ENCODE data around the gene EIF4B.

The EIF4B gene

DNA sequence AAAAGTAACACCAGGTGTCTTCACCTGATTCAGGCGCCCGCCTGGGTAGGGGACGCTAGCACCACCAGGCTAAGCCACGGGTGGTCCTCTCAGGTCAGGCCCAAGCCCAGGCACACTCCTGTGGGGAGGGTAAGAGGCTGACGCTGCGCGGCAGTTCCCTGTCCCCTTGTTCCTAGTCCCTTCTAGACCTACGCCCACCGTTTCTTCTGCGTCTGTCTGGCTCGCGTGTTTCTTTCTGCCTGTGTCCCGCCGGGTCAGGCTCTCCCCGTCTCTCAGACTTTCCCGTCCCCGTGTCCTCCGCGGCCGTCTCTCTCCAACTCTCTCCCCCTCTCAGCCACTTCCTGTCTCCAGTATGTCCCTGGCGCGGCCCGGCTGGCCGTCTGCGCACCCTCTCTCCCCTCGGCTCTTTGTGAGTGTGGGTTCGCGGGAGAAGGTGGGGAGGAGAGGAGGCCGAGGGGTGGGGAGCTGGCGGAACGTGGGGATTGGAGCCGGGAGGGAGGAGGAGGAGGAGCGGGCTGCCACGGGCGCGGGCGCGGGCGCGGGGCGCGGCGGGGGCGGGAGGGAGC lies 40.5 kb downstream of the EIF4B start:
- DNase-seq (ENCODE audit: low read depth, low spot score), result no peak

DNA sequence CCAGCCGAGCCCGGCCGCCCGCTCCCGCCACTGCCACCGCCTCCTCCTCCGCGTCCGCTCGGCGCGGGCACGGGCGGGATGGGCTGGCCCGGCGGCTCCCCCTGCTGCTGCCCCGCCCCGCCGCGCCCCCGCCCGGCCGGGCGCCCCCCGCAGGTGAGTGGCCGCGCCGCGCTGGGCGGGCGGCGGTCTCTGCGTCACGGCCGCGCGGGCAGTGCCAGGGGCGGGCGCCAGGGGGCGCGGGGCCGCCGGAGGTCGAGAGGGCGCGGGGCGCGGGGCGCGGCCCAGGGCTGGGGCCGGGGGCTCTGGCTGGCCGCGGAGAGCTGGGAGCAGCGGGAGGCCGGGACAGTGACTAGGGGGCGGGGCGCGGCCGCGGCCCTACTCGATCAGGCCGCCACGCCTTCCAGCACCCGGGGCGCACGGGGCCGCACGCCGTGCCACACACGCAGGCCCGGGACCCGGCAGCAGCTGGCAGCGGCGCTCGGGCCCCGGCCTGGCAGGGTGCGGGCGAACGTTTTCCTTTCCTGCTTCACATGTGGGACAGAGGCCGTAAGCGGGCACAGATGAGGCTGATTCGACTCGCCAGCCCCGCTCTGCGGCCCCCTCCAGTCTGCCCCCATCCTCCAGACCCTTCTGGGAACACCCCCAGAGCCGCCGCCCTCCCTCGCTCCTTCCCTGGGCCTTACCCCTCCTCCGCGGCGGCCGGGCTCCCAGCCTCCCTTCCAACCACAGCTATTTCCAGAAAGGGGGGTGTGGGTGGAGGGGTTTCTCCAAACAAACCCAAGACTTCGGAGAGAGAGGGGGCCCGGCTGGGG lies 41.2 kb downstream of the EIF4B start:
- peak; percentile 43 for DNase-seq (ENCODE audit: low read depth, low spot score)

DNA sequence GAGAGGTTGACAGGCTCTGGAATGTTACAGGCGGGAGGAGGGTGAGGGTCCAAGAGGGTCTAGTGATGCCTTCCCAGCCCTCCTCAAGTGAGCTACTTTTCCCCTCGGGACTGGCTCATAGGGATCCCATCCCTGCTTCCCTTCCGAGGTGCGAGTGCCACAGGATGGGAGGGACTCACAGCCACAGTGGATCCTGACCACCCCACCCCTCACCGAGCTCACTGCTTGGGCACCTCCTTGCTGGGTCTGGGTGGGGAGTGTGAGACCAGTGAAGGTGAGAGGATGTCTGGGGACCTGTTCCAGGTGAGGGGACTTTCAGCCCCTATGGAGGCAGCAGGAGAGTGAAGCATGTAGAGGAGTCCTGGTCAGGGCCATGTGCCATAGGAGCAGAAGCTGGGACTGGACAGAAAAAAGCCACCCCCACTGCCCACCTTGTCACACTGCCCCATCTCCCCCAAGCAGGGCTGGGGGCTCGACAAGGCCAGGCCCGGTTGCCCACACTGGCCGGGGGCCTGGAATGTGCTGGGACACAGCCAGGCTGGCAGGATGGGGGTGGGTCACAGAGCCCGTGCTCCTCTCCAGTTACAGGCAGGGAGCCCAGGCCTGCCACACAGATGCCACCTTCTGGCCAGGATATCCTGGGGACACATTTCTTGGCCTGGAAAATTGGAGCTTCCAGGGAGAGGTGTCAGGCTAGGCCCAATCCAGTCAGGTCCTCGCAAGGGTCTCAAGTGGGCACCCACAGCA lies 42.0 kb downstream of the EIF4B start:
- no peak for DNase-seq (ENCODE audit: low read depth, low spot score)

DNA sequence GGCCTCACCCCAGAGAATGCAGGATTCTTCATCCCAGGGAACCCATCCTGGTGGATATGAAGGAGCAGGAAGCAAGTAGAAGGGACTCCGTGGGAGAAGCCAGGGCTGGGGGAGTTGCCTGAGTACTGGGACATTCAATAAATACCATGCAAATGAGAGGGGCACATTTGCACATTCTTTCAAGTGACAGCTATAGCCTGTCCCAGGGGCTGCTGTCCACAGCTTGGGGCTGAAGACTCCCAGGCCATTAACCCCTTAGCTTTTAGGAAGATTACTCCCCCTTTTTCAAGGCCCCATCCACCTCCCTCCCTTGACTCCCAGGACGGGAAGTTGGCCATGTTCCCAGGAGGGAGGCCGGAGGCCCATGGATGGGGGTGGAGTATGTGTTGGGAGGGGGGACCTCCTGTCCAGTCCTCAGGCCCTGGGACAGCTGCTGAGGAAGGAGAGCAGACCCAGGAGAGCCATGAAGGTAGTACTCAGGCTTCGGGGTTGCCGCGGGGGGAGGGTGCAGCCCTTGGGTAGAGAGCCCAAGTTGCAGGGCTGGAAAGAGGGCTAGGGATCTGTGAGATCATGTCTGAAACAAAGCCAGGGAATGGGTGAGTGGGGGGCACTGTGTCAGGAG lies 42.6 kb downstream of the EIF4B start:
- no peak for DNase-seq (ENCODE audit: low read depth, low spot score)

DNA sequence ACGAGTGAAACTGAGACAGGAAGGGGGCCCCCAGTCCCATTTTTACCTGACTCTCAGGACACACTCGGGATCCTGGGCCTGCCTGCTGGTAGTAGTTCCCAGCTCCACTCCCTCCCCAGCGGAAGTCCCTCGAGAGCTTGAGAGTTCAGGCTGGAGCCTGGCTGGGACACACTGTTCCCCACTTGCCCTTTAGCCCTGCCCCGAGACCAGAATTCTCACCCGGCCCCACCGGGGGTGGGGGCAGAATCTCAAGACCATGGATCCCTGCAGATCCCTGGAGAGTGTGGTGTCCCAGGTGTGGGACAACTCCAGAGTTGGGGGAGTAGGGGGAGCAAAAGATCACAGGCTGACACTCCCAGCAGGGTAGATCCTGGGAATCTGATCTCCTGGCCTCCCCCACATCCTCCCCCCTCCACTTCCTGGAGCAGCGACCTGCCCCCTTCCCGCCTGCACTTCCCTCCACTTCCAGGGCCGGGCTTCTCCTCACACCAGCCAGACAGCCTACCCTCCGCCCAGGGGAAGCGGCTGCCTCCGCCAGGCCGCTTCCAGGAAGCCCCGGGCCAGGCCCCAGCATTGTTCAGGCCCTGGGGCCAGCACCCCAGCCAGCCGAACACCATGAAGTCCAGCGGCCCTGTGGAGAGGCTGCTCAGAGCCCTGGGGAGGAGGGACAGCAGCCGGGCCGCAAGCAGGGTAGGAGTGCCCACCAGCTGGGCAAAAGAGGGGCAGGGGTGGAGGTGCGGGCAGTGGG lies 43.5 kb downstream of the EIF4B start, which contains the start of gene TNS2:
Gene TNS2, plus strand, starts transcription at position 495 of the 748 bp plus-strand sequence. Its CDS starts 121 bp downstream, at position 616.
- DNase-seq (ENCODE audit: low read depth, low spot score), result no peak

DNA sequence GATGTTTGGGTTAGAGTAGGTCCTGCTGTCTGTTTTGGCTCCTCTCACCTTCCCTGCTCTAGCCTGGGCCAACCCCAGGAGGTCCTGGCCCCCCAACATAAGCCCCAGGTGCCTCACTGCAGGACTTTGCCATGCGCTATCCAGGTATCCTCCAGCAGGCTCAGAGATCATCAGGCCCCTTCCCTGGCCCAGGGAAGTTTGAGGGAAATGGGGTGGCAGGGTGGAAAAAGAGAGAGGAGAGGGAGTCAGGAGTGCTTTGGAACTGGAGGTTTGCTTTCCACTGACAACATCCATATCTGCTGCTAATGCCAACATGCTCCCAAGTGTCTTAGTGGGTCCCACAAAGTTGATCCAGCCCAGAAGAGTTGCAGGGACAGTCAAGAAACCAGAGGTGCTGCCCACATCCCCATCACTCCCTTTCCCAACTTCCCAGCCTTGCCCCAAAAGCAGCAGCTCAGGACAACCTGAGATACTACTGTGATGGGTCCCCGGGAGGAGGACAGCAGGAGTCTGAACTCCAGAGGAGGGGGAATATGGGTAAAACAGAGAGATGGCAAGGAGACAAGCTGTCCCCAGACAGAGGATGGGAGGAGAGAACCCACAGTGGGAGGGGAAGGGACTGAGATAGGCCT lies 44.3 kb downstream of the EIF4B start:
- DNase-seq (ENCODE audit: low read depth, low spot score), result no peak

DNA sequence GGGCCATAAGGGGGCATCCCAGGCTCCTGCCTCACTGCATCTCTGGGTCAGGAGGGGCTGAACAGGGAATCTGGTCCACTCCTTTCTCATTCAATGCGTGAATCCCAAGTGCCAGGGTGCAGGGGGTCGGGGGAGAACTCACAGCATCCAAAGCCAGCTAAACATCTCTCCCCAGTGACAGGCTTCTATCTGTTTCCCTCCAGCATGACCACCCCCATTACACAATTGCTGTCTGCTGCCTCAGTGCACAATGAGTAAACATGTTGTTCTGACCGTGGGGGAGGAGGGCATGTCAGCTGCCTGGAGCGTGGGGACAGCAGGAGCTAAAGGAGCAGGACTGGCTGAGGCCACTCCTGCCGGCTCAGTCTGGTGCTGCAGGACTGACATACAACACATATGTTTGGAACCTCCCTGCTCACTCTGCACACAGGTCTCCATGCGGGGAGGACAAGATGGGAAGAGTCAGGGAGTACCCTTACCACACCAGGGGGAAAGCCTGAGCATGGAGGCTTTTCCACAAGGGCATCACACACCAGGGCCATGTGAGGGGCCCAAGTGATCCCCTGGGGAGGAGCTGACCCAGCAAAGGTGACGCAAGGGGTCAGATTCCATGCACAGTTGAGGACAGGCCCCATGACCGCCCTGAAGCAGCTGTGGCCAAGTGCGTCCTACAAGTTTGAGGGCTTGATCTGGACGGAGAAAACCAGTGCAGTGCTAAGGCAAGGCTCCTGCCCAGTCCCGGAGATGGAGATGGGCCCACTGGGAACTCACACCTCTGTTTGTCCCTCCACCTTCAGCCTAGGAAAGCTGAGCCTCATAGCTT lies 45.0 kb downstream of the EIF4B start:
- no peak for DNase-seq (ENCODE audit: low read depth, low spot score)

DNA sequence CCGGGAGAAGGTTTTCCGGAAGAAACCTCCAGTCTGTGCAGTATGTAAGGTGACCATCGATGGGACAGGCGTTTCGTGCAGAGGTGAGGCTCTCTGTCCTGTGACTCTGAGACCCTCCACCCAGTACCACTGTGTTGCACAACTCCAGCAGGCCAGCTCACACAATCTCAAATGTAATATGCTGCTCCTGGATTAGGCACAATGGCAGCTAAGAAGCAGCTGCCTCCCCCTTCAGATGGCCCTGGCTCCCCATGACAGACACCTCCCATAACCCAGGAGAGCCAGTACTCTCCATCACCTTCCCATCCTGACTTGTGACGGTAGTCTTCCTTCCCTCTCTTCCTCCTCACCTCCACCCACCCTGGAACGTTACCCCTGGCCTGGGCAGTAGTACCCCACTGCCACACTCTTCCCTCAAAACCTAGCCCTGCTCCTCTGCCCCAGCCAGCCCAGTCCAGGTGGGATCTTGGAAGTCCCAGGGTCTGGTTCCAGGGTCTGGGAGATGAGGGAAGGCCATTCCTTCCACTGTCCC lies 45.7 kb downstream of the EIF4B start:
- no peak for DNase-seq (ENCODE audit: low read depth, low spot score)

DNA sequence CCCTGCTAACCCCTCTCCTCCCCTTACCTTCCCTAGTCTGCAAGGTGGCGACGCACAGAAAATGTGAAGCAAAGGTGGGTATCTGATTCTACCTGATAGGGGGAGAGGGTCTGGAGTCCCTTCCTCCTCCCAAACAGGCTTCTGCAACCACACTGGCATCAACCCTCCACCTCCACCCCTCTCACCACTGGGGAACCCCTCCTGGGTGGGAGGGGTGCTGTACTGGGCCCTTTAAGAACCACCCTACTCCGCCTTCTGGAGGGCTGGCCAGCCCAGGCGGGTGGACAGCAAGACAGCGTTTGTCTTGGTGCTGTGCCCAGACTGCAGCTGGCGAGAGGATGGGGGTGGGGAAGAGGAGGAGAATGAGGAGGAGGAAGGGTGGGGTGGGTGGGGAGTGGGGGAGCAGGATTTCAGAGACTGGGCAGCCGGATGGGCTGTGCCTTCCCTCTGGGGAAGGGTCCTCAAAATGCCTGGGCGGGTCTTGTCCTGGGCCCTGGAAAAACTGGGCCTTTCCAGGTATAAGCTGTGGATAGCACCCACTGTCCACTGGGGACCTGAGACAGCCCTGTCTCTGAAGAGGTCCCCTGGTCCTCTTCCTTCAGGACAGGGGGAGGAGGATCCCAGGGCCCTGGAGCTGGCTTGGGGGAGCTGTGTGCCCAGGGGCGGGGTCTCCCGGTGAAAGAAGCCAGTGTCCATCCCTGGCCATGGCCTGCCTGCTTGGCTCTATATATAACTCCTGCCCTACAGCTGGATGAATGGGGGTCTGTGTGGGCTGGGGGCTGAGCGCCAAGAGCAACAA lies 46.4 kb downstream of the EIF4B start:
- no peak for DNase-seq (ENCODE audit: low read depth, low spot score)

DNA sequence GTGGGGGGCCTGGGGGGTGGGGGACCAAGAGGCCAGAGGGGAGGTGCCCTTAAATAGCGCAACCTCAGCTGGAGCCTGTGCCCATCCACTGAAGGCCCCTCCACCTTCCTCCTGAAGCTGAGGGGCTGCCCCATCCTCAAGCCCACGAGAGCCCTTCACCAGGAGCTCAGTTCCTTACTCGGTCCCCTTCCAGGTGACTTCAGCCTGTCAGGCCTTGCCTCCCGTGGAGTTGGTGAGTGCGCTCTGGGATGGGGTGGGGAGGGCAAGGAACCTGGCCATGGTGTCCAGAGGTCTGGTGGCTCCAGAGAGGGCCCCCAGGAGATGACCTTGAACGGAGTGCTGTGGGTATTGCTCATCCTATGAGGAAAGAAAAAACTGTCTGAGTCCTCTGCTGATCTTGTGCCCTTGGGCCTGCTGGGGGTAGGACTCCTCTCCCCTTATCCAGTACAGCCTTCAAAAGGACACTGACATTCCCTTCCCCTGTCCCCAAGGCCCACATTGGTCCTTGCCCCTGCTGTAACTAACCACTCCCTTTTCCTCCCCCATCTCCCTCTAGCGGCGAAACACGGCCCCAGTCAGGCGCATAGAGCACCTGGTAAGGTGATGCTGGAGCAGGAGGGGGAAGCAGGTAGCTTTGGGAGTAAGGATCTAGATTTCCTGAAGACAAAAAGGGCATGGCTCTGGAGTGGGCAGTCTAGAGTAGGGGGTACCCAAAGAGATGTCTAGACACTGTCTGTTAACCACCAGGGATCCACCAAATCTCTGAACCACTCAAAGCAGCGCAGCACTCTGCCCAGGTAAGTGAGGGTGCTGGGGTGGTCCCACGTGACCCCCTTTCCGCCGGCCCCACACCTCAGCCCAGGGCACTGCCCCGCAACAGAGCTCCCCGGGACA lies 47.2 kb downstream of the EIF4B start:
- peak; percentile 36 for DNase-seq (ENCODE audit: low read depth, low spot score)

DNA sequence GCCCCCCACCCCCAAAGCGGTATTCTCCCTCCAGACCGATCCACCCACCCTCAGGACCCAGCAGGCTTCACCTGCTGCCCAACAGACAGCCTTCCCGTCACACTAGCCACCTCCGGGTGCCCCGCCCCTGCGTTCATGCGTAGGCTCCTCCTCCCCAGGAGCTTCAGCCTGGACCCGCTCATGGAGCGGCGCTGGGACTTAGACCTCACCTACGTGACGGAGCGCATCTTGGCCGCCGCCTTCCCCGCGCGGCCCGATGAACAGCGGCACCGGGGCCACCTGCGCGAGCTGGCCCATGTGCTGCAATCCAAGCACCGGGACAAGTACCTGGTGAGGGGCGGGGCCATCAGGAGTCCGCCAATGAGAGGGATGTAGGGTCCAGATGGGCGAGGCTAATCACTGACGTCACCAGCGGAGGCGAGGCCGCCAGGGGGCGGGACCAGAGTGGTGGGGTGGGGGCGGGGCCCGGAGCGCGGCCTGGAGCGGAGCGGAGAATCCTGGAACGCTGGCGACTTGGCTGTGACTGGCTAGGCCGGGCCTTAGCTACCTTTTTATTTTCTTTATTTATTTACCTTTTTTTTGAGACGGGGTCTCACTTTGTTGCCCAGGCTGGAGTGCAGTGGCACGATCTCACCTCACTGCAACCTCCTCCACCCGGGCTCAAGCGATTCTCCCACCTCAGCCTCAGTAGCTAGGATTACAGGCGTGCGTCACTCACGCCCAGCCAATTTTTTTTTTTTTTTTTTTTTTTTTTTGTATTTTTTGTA lies 48.0 kb downstream of the EIF4B start:
- peak; percentile 85 for DNase-seq (ENCODE audit: low read depth, low spot score)

DNA sequence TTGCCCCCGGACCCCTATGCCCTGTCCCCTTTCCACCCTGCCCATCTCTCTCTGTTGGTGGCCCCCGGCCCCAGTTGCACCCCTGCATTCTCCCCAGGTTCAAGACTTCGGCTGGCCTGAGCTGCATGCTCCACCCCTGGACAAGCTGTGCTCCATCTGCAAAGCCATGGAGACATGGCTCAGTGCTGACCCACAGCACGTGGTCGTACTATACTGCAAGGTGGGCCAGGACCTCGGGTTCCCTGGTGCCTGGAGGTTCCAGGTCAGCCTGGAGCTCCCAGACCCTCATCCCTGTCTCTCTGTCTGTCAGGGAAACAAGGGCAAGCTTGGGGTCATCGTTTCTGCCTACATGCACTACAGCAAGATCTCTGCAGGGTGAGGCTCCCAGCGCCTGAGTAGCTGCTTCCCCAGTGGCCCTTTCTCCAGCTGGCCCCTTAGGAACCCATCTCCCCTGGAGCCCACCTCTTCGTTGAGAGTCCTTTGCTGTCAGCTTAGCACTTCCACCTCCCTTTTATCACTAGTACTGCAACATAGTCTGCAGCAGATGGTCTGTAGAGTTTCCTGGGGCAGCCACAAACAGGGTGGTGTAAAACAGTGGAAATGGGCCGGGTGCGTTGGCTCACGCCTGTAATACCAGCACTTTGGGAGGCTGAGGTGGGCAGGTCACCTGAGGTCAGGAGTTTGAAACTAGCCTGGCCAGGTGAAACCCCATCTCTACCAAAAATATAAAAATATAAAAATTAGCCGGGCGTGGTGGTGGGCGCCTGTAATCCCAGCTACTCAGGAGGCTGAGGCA lies 49.4 kb downstream of the EIF4B start:
- no peak for DNase-seq (ENCODE audit: low read depth, low spot score)

DNA sequence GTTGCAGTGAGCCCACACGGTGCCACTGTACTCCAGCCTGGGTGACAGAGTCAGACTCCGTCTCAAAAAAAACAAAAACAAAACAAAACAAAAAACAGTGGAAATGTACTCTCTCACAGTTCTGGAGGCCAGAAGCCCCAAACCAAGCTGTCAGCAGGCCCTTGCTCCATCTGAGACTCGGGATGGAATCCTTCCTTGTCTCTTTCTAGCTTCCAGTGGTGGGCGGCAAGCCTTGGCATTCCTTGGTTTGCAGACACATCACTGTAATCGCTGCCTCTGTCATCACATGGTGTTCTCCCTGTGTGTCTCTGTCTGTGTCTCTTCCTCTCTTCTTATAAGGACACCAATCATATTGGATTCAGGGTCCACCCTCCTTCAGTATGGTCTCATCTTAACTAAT lies 50.0 kb downstream of the EIF4B start:
- DNase-seq (ENCODE audit: low read depth, low spot score), result no peak

DNA sequence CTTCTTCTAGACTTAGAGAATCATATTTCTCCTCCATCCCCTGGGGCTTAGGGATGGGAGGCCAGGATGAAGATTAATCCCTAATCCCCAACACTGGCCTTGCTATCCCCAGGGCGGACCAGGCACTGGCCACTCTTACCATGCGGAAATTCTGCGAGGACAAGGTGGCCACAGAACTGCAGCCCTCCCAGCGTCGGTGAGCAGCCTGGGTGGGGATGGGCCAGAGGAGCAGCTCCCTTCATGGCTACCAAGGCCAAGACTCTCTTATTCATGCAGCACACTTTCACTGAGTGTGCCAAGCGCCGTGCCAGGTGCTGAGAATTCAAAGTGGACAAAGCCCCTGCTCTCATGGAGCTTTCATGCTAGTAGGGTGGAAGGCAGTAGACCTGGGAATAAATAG lies 50.6 kb downstream of the EIF4B start:
- DNase-seq (ENCODE audit: low read depth, low spot score), result no peak

DNA sequence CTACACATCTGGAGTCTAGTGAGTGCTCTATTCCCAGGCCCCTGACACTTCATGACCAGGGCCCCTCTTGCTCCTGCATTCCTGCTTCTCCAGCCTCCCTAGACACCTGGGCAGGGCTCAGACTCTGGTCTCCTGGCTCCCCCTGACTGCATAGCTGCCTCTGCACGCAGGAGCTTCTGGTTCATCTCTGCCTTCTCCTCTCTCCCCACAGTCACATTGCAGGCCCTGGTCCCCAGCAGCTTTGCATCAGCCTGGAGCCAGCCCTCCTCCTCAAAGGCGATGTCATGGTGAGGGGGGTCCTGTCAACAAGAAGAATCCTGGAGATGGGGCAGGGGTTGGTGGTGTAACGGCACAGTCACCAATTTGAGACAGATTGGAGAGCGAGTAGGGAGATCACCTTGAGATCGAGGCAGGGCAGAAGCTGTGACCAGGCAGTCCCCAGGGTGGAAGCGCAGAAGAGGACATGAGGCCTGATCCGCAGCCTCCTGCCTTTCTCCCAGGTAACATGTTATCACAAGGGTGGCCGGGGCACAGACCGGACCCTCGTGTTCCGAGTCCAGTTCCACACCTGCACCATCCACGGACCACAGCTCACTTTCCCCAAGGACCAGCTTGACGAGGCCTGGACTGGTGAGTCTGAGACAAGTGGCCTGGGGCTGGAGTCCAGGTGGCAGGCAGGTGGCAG lies 51.7 kb downstream of the EIF4B start:
- no peak for DNase-seq (ENCODE audit: low read depth, low spot score)
